CD14-positive monocyte (primary cell): ENCODE measurements around the gene ACTG1. TPM values are rescaled to one million over a fixed set of nuclear protein-coding genes. Genes with fewer than 3 reads are reported as not detected.

Source experiments
- DNase-seq, 3 donors: peaks; one replicate each; pipeline ENCODE4 v3.0.0-alpha.2; 2011 to 2022
- H2AFZ ChIP-seq: 2 replicates; pipeline ENCODE4 v1.6.0; 2012; ENCODE audit warnings: mild to moderate bottlenecking, low read depth, low read length, inconsistent platforms; ENCODE audit not compliant: insufficient read depth, poor library complexity, severe bottlenecking
- H3K27ac ChIP-seq, 2 donors: 1 replicate in 1 of 2; 2 replicates in 1 of 2; pipeline ENCODE4 v1.5.1; 2012 to 2013; ENCODE audit warnings: low read length in 2 of 2, control low read depth in 1 of 2, inconsistent platforms in 1 of 2, low read depth in 1 of 2, mild to moderate bottlenecking in 1 of 2
- H3K27me3 ChIP-seq, 2 donors: one replicate each; pipeline versions ENCODE4 v1.6.0 to v1.6.1; 2011 to 2013; ENCODE audit warnings: low read length in 2 of 2; ENCODE audit not compliant: control insufficient read depth in 2 of 2, insufficient read depth in 2 of 2
- H3K36me3 ChIP-seq, 2 donors: replicated peaks in 1 of 2; 1 replicate in 1 of 2; 2 replicates in 1 of 2; pipeline versions ENCODE4 v1.5.1 to v1.6.1; 2012 to 2013; ENCODE audit warnings: low read length in 2 of 2, control low read depth in 1 of 2, inconsistent platforms in 1 of 2, mild to moderate bottlenecking in 1 of 2; ENCODE audit not compliant: insufficient read depth in 2 of 2, control insufficient read depth in 1 of 2
- H3K4me1 ChIP-seq, 2 donors: 1 replicate in 1 of 2; 2 replicates in 1 of 2; pipeline versions ENCODE4 v1.5.1 to v1.6.1; 2012 to 2013; ENCODE audit warnings: low read length in 2 of 2, control low read depth in 1 of 2, inconsistent platforms in 1 of 2, mild to moderate bottlenecking in 1 of 2, moderate library complexity in 1 of 2; ENCODE audit not compliant: insufficient read depth in 2 of 2, control insufficient read depth in 1 of 2
- H3K4me2 ChIP-seq: replicated peaks from 2 replicates; pipeline ENCODE3; 2012; ENCODE audit warnings: low read length, moderate library complexity, mild to moderate bottlenecking; ENCODE audit not compliant: poor library complexity, severe bottlenecking; ENCODE audit errors: extremely low read depth
- H3K4me3 ChIP-seq, 3 experiments: fragments of 200-600 bp in 1 of 3; sonication (generic) in 1 of 3; replicated peaks in 1 of 3; 1 replicate in 2 of 3; 2 replicates in 1 of 3; pipeline ENCODE4 v1.5.1; 2011 to 2013; ENCODE audit warnings: low read length in 3 of 3, mild to moderate bottlenecking in 3 of 3, control low read depth in 2 of 3, low read depth in 2 of 3, inconsistent platforms in 1 of 3, moderate library complexity in 1 of 3
- H3K79me2 ChIP-seq: 2 replicates; pipeline ENCODE4 v1.6.0; 2012; ENCODE audit warnings: mild to moderate bottlenecking, control low read depth, inconsistent platforms, low read length, moderate library complexity; ENCODE audit not compliant: insufficient read depth
- H3K9ac ChIP-seq: 2 replicates; pipeline ENCODE4 v1.6.0; 2017; ENCODE audit warnings: low read length, mild to moderate bottlenecking; ENCODE audit not compliant: insufficient read depth, poor library complexity, severe bottlenecking
- H3K9me3 ChIP-seq, 2 donors: replicated peaks in 1 of 2; 1 replicate in 1 of 2; 2 replicates in 1 of 2; pipeline versions ENCODE4 v1.5.1 to v1.6.1; 2012 to 2013; ENCODE audit warnings: low read length in 2 of 2, control low read depth in 1 of 2; ENCODE audit not compliant: control insufficient read depth in 1 of 2, insufficient read depth in 1 of 2
- H4K20me1 ChIP-seq: 2 replicates; pipeline ENCODE4 v1.6.0; 2012; ENCODE audit warnings: mild to moderate bottlenecking, low read length, control low read depth, moderate library complexity; ENCODE audit not compliant: insufficient read depth
- H3K27ac Mint-ChIP-seq, 7 donors: one replicate each; pipeline ENCODE4 v1.8.0; 2020; ENCODE audit warnings: mild to moderate bottlenecking in 7 of 7, mixed read lengths in 7 of 7, moderate library complexity in 6 of 7, inconsistent platforms in 2 of 7
- H3K27me3 Mint-ChIP-seq, 3 donors: one replicate each; pipeline ENCODE4 v1.8.0; 2021 to 2022; ENCODE audit warnings: low read depth in 3 of 3, mild to moderate bottlenecking in 3 of 3, mixed read lengths in 3 of 3, moderate library complexity in 3 of 3, inconsistent platforms in 1 of 3
- H3K36me3 Mint-ChIP-seq, 2 donors: one replicate each; pipeline ENCODE4 v1.8.0; 2020; ENCODE audit warnings: mixed read lengths in 2 of 2, inconsistent platforms in 1 of 2, mild to moderate bottlenecking in 1 of 2
- H3K4me1 Mint-ChIP-seq: one replicate; pipeline ENCODE4 v1.8.0; 2020; ENCODE audit warnings: mild to moderate bottlenecking, mixed read lengths
- H3K4me3 Mint-ChIP-seq, 2 donors: one replicate each; pipeline ENCODE4 v1.8.0; 2020; ENCODE audit warnings: mild to moderate bottlenecking in 2 of 2, mixed read lengths in 2 of 2, moderate library complexity in 1 of 2
- H3K9me3 Mint-ChIP-seq, 7 donors: one replicate each; pipeline ENCODE4 v1.8.0; 2020 to 2022; ENCODE audit warnings: mixed read lengths in 7 of 7, mild to moderate bottlenecking in 6 of 7, moderate library complexity in 6 of 7, inconsistent platforms in 2 of 7
- WGBS: methylation state at CpG from one replicate; pipeline ENCODE4 v1.1.5; 2013; ENCODE audit warnings: missing lambda C conversion rate; ENCODE audit not compliant: insufficient coverage; 5-methylcytosine and 5-hydroxymethylcytosine counted together
- intact Hi-C, 2 donors: fragments of 100-400 bp; cut with micrococcal nuclease; formaldehyde crosslinking; loops; one replicate each; pipeline versions ENCODE4 v1.15.0 to v1.15.1; 2023
- polyA plus RNA-seq, 3 donors: library from polyadenylated mRNA; depleted of rRNA in 1 of 3; unstranded in 2 of 3; stranded (reverse) in 1 of 3; fragments of 300-500 nt in 2 of 3; fragments of >200 nt in 1 of 3; fragmentation: Illumina TruSeq in 2 of 3; gene quantifications; 1 replicate in 2 of 3; 2 replicates in 1 of 3; pipeline ENCODE4 v1.2.3, GENCODE V29; 2012 to 2021
- TF ChIP-seq, protein P1 (sequence below): fragments of 200-600 bp; IDR thresholded peaks from one replicate; pipeline ENCODE4 v1.8.0; 2022; ENCODE audit warnings: antibody characterized with exemption, mild to moderate bottlenecking

ACTG1 gene
- polyA plus RNA-seq, 3 donors = 1,133 to 3,195 (median 1,620) TPM

DNA sequence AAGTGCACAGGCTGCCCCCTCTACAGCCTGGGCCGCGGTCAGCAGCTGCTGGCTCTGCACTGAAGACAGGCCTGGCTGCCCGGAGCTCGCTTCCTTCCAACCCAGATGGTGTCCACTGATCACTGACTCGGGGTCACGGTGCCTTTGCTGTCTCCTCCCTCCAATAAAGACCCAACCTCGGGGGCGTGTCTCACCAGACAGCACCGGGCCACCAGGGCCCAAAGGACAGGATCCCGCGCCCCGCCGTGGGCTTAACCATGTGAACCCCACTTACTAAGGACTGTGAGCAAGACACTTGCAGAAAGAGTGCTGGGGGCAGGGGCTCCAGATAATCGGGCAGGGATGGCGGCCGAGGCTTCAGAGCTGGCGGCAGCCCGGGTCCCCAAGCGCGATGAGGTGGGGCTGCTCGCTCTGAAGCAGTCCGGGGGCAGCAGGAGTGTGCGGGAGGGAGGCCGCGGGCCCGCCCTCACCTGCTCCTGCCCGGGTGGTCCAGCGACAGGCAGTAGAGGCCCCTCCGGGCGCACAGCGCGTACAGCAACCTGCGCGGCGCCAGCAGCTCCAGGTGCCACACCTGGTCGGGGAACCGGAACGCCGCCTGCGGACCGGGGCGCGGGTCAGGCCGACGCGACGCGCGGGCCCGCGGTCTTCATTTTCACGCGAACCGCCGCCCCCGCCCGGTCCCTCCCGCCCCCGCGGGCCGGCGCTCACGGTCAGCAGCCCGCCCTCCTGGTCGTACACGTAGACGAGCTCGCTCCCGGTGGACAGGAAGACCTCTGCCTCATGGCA is 39.1 kb upstream of the ACTG1 start:
- H2AFZ ChIP-seq = peak overlapping the region; percentile 80
- peak overlapping the region; percentile 79 to 93 (median 92) for H3K4me3 ChIP-seq
- no peaks in the 10 kb centered on the region for H3K9me3 ChIP-seq
- peak overlapping the region; percentile 81 for H3K9ac ChIP-seq
- WGBS = 2% methylated on average over 69 of the region's 69 CpGs
- Mint-ChIP-seq H3K27ac (peak overlapping the region in 6 of 7 donors; percentile 41 to 80 (median 48)), H3K4me3 (peak overlapping the region; percentile 87 to 89), H3K4me1 (peaks cover 35% of the 10 kb centered on the region), H3K9me3 (peaks cover 0 to 2% (median 0%) of the 10 kb centered on the region in 7 donors), H3K36me3 (peaks cover 31 to 58% of the 10 kb centered on the region in 2 donors), H3K27me3 (peaks cover 0 to 1% (median 0%) of the 10 kb centered on the region in 3 donors)
- H3K4me1 ChIP-seq = peaks cover 30 to 42% of the 10 kb centered on the region in 2 donors
- H3K4me2 ChIP-seq = peak overlapping the region; percentile 94
- no peak for DNase-seq
- peaks cover 56% of the 10 kb centered on the region for H3K79me2 ChIP-seq
- H3K27me3 ChIP-seq = no peaks in the 10 kb centered on the region
- intact Hi-C loops = loop anchor here (2.0 to 5.0 kb wide), 3 partner anchors 33 to 49 kb away; partner anchors contain the start of gene ACTG1 (in 1 of the 2)
- TF ChIP-seq, protein P1, sequence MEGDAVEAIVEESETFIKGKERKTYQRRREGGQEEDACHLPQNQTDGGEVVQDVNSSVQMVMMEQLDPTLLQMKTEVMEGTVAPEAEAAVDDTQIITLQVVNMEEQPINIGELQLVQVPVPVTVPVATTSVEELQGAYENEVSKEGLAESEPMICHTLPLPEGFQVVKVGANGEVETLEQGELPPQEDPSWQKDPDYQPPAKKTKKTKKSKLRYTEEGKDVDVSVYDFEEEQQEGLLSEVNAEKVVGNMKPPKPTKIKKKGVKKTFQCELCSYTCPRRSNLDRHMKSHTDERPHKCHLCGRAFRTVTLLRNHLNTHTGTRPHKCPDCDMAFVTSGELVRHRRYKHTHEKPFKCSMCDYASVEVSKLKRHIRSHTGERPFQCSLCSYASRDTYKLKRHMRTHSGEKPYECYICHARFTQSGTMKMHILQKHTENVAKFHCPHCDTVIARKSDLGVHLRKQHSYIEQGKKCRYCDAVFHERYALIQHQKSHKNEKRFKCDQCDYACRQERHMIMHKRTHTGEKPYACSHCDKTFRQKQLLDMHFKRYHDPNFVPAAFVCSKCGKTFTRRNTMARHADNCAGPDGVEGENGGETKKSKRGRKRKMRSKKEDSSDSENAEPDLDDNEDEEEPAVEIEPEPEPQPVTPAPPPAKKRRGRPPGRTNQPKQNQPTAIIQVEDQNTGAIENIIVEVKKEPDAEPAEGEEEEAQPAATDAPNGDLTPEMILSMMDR = no peak
- H3K27ac ChIP-seq = peak overlapping the region in 1 of 2 donors; percentile 83
- H3K36me3 ChIP-seq = peaks cover 42 to 47% of the 10 kb centered on the region in 2 donors
- H4K20me1 ChIP-seq = peaks cover 29% of the 10 kb centered on the region

DNA sequence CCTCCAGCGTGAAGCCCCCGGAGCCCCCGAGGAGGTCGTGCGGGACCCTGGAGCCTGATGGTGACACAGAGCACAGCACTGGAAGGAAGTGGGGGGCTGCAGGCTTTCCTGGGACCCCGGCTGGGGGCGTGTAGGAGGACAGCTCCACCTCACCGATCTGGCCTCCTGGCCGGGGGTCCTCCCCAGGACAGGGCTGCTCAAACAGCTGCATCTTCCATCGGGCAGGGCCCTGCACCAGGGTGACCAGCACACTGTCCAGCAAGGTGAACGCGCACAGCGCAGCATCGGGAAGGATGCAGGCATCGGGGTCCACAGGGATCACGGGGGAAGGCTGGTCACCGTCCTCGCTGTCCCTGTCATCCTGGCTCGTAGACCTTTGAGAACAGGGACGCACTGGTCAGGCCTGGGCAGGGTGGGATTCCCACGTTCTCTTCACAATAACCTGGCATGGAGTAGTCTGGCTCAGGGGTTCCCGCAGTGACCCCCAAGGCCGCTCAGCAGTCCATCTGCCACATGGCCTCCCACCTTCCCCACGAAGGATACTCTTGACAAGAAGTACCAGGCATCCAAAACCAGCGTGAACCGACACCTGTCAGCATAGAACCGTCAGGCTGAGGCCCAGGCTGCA is 38.3 kb upstream of the ACTG1 start:
- Mint-ChIP-seq H3K4me1 (peaks cover 28% of the 10 kb centered on the region), H3K9me3 (peaks cover 0 to 2% (median 0%) of the 10 kb centered on the region in 7 donors), H3K4me3 (peak overlapping the region; percentile 81 to 89), H3K36me3 (peaks cover 30 to 58% of the 10 kb centered on the region in 2 donors), H3K27me3 (peaks cover 0 to 1% (median 0%) of the 10 kb centered on the region in 3 donors), H3K27ac (peak overlapping the region in 3 of 7 donors; percentile 42 to 75 (median 73))
- peaks cover 25 to 35% of the 10 kb centered on the region in 2 donors for H3K4me1 ChIP-seq
- no peaks in the 10 kb centered on the region for H3K27me3 ChIP-seq
- H3K27ac ChIP-seq = peak overlapping the region in 1 of 2 donors; percentile 83
- H3K79me2 ChIP-seq = peaks cover 48% of the 10 kb centered on the region
- no peaks in the 10 kb centered on the region for H3K9me3 ChIP-seq
- H3K4me2 ChIP-seq = peak overlapping the region; percentile 94
- peaks cover 23% of the 10 kb centered on the region for H4K20me1 ChIP-seq
- H3K9ac ChIP-seq = no peak overlapping the region
- DNase-seq = no peak
- H3K36me3 ChIP-seq = peaks cover 44 to 47% of the 10 kb centered on the region in 2 donors
- TF ChIP-seq, protein P1 = no peak
- intact Hi-C loops = loop anchor here in 1 of 2 donors (5.0 kb wide), 1 partner anchor 39 kb away; the partner anchor contains the start of gene ACTG1
- H3K4me3 ChIP-seq = peak overlapping the region; percentile 79 to 93 (median 92)
- 90% methylated on average over 24 of the region's 27 CpGs for WGBS
- H2AFZ ChIP-seq = peak overlapping the region; percentile 80
